Fibroblast of lung (primary cell): Measurements from ENCODE around the gene NUP133. TPM values are rescaled to one million over a fixed set of nuclear protein-coding genes. Genes with fewer than 3 reads are reported as not detected.

Experiments used
- DNase-seq, 2 donors: peaks; one replicate each; pipeline versions ENCODE4 v3.0.0 to v3.0.0-alpha.2; 2010; ENCODE audit warnings: low read depth in 2 of 2
- H2AFZ ChIP-seq: 2 replicates; pipeline ENCODE4 v1.5.1; 2012; ENCODE audit warnings: low read length, control low read depth, inconsistent platforms
- H3K27ac ChIP-seq: 2 replicates; pipeline ENCODE4 v1.5.1; 2011; ENCODE audit warnings: low read length, control low read depth; ENCODE audit not compliant: insufficient read depth
- H3K27me3 ChIP-seq: 2 replicates; pipeline ENCODE4 v1.5.1; 2011; ENCODE audit warnings: mild to moderate bottlenecking, low read length; ENCODE audit not compliant: control insufficient read depth, insufficient read depth
- H3K36me3 ChIP-seq: 2 replicates; pipeline ENCODE4 v1.5.1; 2011; ENCODE audit warnings: low read length; ENCODE audit not compliant: control insufficient read depth, insufficient read depth
- H3K4me1 ChIP-seq: 2 replicates; pipeline ENCODE4 v1.5.1; 2011; ENCODE audit warnings: low read length; ENCODE audit not compliant: control insufficient read depth, insufficient read depth; ENCODE audit errors: extremely low read depth
- H3K4me2 ChIP-seq: 2 replicates; pipeline ENCODE4 v1.5.1; 2011; ENCODE audit warnings: low read length, control low read depth; ENCODE audit not compliant: insufficient read depth; ENCODE audit errors: extremely low read depth
- H3K4me3 ChIP-seq, 4 experiments: fragments of 200-600 bp in 1 of 4; sonication (generic) in 1 of 4; replicated peaks in 1 of 4; 2 replicates each; pipeline ENCODE4 v1.5.1; 2011 to 2016; ENCODE audit warnings: low read length in 4 of 4, low read depth in 3 of 4, mild to moderate bottlenecking in 3 of 4, control low read depth in 2 of 4, inconsistent platforms in 1 of 4, mixed read lengths in 1 of 4; ENCODE audit not compliant: insufficient read depth in 1 of 4; ENCODE audit errors: control extremely low read depth in 1 of 4
- H3K79me2 ChIP-seq: 2 replicates; pipeline ENCODE4 v1.5.1; 2012; ENCODE audit warnings: mild to moderate bottlenecking, low read length, inconsistent platforms; ENCODE audit not compliant: control insufficient read depth, insufficient read depth
- H3K9ac ChIP-seq: 2 replicates; pipeline ENCODE4 v1.5.1; 2011; ENCODE audit warnings: mild to moderate bottlenecking, low read length, control low read depth; ENCODE audit not compliant: insufficient read depth
- H3K9me3 ChIP-seq: 2 replicates; pipeline ENCODE4 v1.5.1; 2012; ENCODE audit warnings: low read depth, low read length; ENCODE audit not compliant: control insufficient read depth, insufficient read depth
- H4K20me1 ChIP-seq: 2 replicates; pipeline ENCODE4 v1.5.1; 2011; ENCODE audit warnings: low read length; ENCODE audit not compliant: control insufficient read depth, insufficient read depth; ENCODE audit errors: extremely low read depth
- CTCF ChIP-seq, 2 donors: IDR thresholded peaks in 1 of 2; conservative IDR thresholded peaks in 1 of 2; 1 replicate in 1 of 2; 2 replicates in 1 of 2; pipeline ENCODE4 v1.5.1; 2011 to 2012; ENCODE audit warnings: low read length in 2 of 2, control low read depth in 1 of 2, inconsistent platforms in 1 of 2, low read depth in 1 of 2, mild to moderate bottlenecking in 1 of 2
- EZH2 ChIP-seq: IDR thresholded peaks from 2 replicates; pipeline ENCODE4 v1.5.1; 2012; ENCODE audit warnings: low read length, control low read depth, mild to moderate bottlenecking; ENCODE audit errors: missing control alignments
- polyA plus RNA-seq, 2 donors: library from polyadenylated mRNA; depleted of rRNA in 1 of 2; stranded (reverse) in 1 of 2; unstranded in 1 of 2; fragments of >200 nt; gene quantifications; 2 replicates each; pipeline ENCODE4 v1.2.1, GENCODE V29; 2011 to 2012; ENCODE audit warnings: missing spikeins in 1 of 2
- total RNA-seq: library from RNA; depleted of rRNA; stranded (reverse); fragments of >200 nt; gene quantifications from 2 replicates; pipeline ENCODE4 v1.2.1, GENCODE V29; 2014

The NUP133 gene
- total and polyA plus RNA-seq, 2 donors (not counting 1 experiment from before 2014, with no cell fraction given): 20.8 to 31.9 TPM

GRCh38 chr1:229553621-229554130 lies 45.5 kb upstream of the NUP133 start:
- Histone ChIP-seq H3K36me3 (peaks cover 3% of the 10 kb centered on the region), H3K4me1 (no peaks in the 10 kb centered on the region), H2AFZ (no peak overlapping the region), H3K27ac (no peak overlapping the region), H3K9me3 (no peaks in the 10 kb centered on the region), H3K9ac (no peak overlapping the region), H3K79me2 (peaks cover 37% of the 10 kb centered on the region), H3K4me2 (no peak overlapping the region), H4K20me1 (no peaks in the 10 kb centered on the region), H3K27me3 (no peaks in the 10 kb centered on the region), H3K4me3 (no peak overlapping the region)
- TF ChIP-seq EZH2 (no peak), CTCF (conservative IDR thresholded peaks at IDR 0.05 in 1 of 2, IDR thresholded peaks at IDR 0.05 in 1 of 2; ENCODE audit: low read depth in 1 of 2, low read length in 2 of 2) (no peak)
- DNase-seq: no peak

GRCh38 chr1:229552732-229553131 lies 44.6 kb upstream of the NUP133 start:
- DNase-seq: no peak
- Histone ChIP-seq H3K36me3 (peaks cover 3% of the 10 kb centered on the region), H3K4me1 (no peaks in the 10 kb centered on the region), H3K27me3 (no peaks in the 10 kb centered on the region), H4K20me1 (no peaks in the 10 kb centered on the region), H3K9me3 (no peaks in the 10 kb centered on the region), H3K27ac (no peak overlapping the region), H2AFZ (no peak overlapping the region), H3K4me2 (no peak overlapping the region), H3K79me2 (peaks cover 36% of the 10 kb centered on the region), H3K9ac (no peak overlapping the region), H3K4me3 (no peak overlapping the region)
- no peak for TF ChIP-seq CTCF (conservative IDR thresholded peaks at IDR 0.05 in 1 of 2, IDR thresholded peaks at IDR 0.05 in 1 of 2; ENCODE audit: low read depth in 1 of 2, low read length in 2 of 2)

GRCh38 chr1:229550812-229551567 lies 42.8 kb upstream of the NUP133 start:
- H3K9ac ChIP-seq: no peak overlapping the region
- H3K27ac ChIP-seq: no peak overlapping the region
- H3K9me3 ChIP-seq: no peaks in the 10 kb centered on the region
- H3K79me2 ChIP-seq: peaks cover 23% of the 10 kb centered on the region
- no peaks in the 10 kb centered on the region for H3K27me3 ChIP-seq
- H3K4me3 ChIP-seq: no peak overlapping the region
- H3K4me2 ChIP-seq: no peak overlapping the region
- TF ChIP-seq EZH2 (no peak), CTCF (conservative IDR thresholded peaks at IDR 0.05 in 1 of 2, IDR thresholded peaks at IDR 0.05 in 1 of 2; ENCODE audit: low read depth in 1 of 2, low read length in 2 of 2) (no peak)
- H4K20me1 ChIP-seq: no peaks in the 10 kb centered on the region
- H3K36me3 ChIP-seq: peaks cover 3% of the 10 kb centered on the region
- no peak for DNase-seq
- no peaks in the 10 kb centered on the region for H3K4me1 ChIP-seq
- H2AFZ ChIP-seq: no peak overlapping the region
